GM10266 (cell line): Measurements from ENCODE around the gene BCAR3.

ENCODE experiments used
- DNase-seq: peaks from one replicate; pipeline ENCODE4 v3.0.0; 2012; ENCODE audit errors: extremely low spot score
- TF ChIP-seq, protein P1 (sequence below): IDR thresholded peaks from 2 replicates; pipeline ENCODE4 v1.5.1; 2012; ENCODE audit warnings: mild to moderate bottlenecking, low read depth; ENCODE audit not compliant: control insufficient read depth, insufficient read depth; ENCODE audit errors: missing control alignments

Gene BCAR3

DNA sequence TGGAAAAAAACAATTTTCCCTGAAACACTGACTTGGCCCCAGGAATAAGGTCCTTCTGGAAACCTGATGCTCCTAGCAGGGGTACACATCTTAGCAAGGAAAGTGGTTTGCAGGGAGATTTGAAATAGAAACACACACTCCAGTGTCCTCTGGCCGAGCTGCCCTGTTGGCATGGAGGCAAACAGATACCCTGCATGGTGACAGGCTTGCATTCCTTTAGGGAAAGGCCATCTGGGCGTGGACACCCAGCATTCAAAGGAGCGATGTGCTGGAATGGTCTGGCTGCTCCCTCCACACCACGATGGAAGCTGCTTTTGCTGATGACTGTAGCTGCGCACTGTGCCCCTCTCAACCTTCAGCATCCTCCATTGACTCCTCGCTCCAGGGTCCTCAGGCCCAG, 41.5 kb upstream of the BCAR3 start:
- TF ChIP-seq, protein P1, sequence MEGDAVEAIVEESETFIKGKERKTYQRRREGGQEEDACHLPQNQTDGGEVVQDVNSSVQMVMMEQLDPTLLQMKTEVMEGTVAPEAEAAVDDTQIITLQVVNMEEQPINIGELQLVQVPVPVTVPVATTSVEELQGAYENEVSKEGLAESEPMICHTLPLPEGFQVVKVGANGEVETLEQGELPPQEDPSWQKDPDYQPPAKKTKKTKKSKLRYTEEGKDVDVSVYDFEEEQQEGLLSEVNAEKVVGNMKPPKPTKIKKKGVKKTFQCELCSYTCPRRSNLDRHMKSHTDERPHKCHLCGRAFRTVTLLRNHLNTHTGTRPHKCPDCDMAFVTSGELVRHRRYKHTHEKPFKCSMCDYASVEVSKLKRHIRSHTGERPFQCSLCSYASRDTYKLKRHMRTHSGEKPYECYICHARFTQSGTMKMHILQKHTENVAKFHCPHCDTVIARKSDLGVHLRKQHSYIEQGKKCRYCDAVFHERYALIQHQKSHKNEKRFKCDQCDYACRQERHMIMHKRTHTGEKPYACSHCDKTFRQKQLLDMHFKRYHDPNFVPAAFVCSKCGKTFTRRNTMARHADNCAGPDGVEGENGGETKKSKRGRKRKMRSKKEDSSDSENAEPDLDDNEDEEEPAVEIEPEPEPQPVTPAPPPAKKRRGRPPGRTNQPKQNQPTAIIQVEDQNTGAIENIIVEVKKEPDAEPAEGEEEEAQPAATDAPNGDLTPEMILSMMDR, result no peak
- DNase-seq, result no peak

DNA sequence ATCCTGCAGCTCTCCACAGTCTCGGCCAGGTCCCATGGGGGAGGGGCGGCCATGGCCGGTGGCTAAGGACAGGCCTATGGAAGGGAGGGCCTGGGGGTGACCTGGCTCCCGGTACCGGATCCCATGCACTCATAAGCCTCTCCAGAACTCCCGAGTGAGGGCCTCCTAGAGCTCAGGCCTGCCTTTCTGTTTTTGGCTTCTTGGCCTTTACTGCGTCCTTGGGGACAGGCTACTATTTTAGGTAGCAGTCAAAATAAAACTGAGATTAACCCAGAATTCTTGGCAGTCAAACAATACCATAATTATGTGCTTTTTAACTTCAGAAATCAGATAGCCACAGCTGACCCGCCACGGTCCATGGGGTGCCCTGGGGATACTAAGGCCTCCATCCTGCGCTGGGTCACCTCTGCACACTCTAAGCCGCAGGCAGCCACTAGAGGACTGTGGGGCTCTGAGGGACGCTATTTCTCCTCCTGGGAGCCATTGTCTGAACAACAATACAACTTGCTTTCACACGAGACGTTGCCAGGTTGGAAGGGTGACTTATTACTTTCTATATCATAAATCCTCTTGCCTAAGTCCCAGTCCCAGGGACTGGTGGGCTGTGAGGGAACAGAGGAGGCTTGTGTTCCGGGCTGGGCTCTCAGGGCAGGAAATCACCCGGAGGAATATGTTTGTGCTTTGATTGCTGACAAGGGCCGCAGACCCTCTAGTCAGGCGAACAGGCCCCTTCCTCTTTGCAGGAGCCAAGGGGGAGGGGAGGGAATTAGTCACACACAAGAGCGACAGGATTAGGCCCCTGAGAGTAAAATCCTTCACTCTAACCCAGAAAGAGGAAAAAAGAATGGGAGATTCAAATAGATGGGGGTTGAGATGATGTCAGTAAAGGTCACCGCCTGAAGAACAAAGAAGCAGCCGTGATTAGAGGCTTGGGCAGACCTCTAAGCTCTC, 40.7 kb upstream of the BCAR3 start:
- TF ChIP-seq, protein P1, result no peak
- DNase-seq, result no peak

DNA sequence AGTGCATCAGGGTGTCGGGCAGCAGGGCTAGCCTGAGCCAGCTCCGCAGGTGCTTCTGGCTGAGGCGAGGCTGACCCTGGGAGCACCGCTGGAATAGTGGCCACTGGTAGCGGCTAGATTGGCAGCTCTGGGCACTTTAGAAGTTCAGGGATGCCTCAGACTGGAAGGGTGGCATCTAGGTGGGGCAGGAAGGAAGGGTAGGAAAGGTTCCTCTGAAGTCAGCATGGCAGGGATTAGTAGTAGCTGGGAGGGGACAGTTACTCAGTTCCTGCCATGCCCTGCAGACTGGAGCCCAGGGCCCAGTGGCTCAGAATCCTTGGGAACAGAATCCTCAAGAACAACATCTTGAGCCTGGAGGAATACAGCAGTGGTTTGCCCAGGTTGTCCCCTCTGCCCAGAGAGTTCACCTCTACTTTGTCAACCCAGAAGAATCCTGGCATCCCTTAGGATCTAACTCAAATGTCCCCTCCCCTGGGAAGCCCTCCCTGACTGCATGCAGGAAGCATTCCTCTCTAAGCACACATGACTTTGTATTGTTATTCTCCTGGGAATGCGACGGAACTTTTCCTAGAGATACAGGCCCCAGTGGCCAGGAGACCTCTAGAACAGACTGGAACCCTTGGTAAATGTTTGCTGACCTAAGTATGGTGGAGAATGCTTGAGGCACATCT, 39.5 kb upstream of the BCAR3 start:
- no peak for DNase-seq

GRCh38 chr1:93717640-93718039, 36.0 kb upstream of the BCAR3 start:
- TF ChIP-seq, protein P1, result no peak
- DNase-seq, result no peak

More for the DNA sequence above, 39.5 kb upstream of the BCAR3 start:
- TF ChIP-seq, protein P1, result no peak

GRCh38 chr1:93716941-93717368, 35.3 kb upstream of the BCAR3 start:
- DNase-seq, result no peak
- TF ChIP-seq, protein P1, result no peak

GRCh38 chr1:93716163-93716562, 34.5 kb upstream of the BCAR3 start:
- no peak for DNase-seq
- TF ChIP-seq, protein P1, result no peak
